HG03571 (cell line): ENCODE data around the gene SIAH2.

ENCODE experiments used
- ATAC-seq: cut with Tn5 transposase; IDR thresholded peaks from one replicate; pipeline ENCODE4 v1.9.1; 2021; ENCODE audit not compliant: unreplicated experiment

The SIAH2 gene

GRCh38 chr3:150775001-150775599 lies 12.1 kb upstream of the SIAH2 start:
- no peak for ATAC-seq

GRCh38 chr3:150773616-150774192 lies 10.7 kb upstream of the SIAH2 start:
- no peak for ATAC-seq

- ATAC-seq, result no peak
These were observed 8.6 kb upstream of the SIAH2 start for GRCh38 chr3:150771600-150771999.

- no peak for ATAC-seq
These were observed 7.7 kb upstream of the SIAH2 start for GRCh38 chr3:150770681-150771080.

- no peak for ATAC-seq
These were observed 3.8 kb upstream of the SIAH2 start for GRCh38 chr3:150766742-150767141.

- ATAC-seq, result no peak
These were observed 3.2 kb upstream of the SIAH2 start for GRCh38 chr3:150765949-150766720.

- ATAC-seq, result no peak
These were observed 2.0 kb upstream of the SIAH2 start for GRCh38 chr3:150764967-150765366.

- ATAC-seq, result no peak
These were observed 1.6 kb upstream of the SIAH2 start for GRCh38 chr3:150764566-150764965.

- peak; percentile 14 for ATAC-seq
These were observed 993 bp upstream of the SIAH2 start for GRCh38 chr3:150763841-150764483.

GRCh38 chr3:150762662-150763121 lies 277 bp downstream of the SIAH2 start:
- ATAC-seq, result peak; percentile 0

- no peak for ATAC-seq
These were observed 923 bp downstream of the SIAH2 start for GRCh38 chr3:150761831-150762661.

- ATAC-seq, result peak; percentile 26
These were observed 2.4 kb downstream of the SIAH2 start for GRCh38 chr3:150760431-150761200.

- no peak for ATAC-seq
These were observed 3.0 kb downstream of the SIAH2 start for GRCh38 chr3:150759947-150760346.

- ATAC-seq, result no peak
These were observed 3.6 kb downstream of the SIAH2 start for GRCh38 chr3:150759319-150759718.

- no peak for ATAC-seq
These were observed 5.2 kb downstream of the SIAH2 start for GRCh38 chr3:150757768-150758167.

GRCh38 chr3:150757364-150757763 lies 5.6 kb downstream of the SIAH2 start:
- no peak for ATAC-seq

GRCh38 chr3:150756491-150757059 lies 6.4 kb downstream of the SIAH2 start:
- ATAC-seq, result no peak

GRCh38 chr3:150755902-150756301 lies 7.1 kb downstream of the SIAH2 start:
- ATAC-seq, result no peak

- no peak for ATAC-seq
These were observed 8.1 kb downstream of the SIAH2 start for GRCh38 chr3:150754896-150755295.

GRCh38 chr3:150751781-150752263 lies 11.1 kb downstream of the SIAH2 start:
- no peak for ATAC-seq
